ENCODE measurements around the gene SPATS2L. TPM values are rescaled to one million over a fixed set of nuclear protein-coding genes. Genes with fewer than 3 reads are reported as not detected.

The SPATS2L gene
- total and polyA plus RNA-seq, 2 of the 13 experiments (the other 11 are each of a cell fraction or from before 2014, with no cell fraction given): 154 to 212 TPM

- peak; percentile 83; the same call in 1 of the 2 replicates for TF ChIP-seq ZHX1 (CRISPR knock-in tag; IDR thresholded peaks at IDR 0.05; ENCODE audit: low read depth)
- TF ChIP-seq HMGXB4 (CRISPR knock-in tag; IDR thresholded peaks at IDR 0.05; ENCODE audit: borderline replicate concordance in 1 of 2, low read depth in 1 of 2): peak; percentile 87 to 91
- no peak for TF ChIP-seq RBAK (CRISPR knock-in tag; IDR thresholded peaks at IDR 0.05)
- TF ChIP-seq ZHX2 (IDR thresholded peaks at IDR 0.05; ENCODE audit: low read depth): peak; percentile 77; the same call in 1 of the 2 replicates
- no peak for TF ChIP-seq ZHX2 (CRISPR knock-in tag; IDR thresholded peaks at IDR 0.05; ENCODE audit: borderline replicate concordance)
- TF ChIP-seq ZNF607 (CRISPR knock-in tag; IDR thresholded peaks at IDR 0.05; ENCODE audit: borderline replicate concordance): peak; percentile 78; the same call in 1 of the 2 replicates
- TF ChIP-seq ZBTB20 (CRISPR knock-in tag; IDR thresholded peaks at IDR 0.05; ENCODE audit: borderline replicate concordance, low read depth): peak; percentile 76; the same call in 1 of the 2 replicates
- peak; percentile 71 for TF ChIP-seq TBL1XR1 (IDR thresholded peaks at IDR 0.05; ENCODE audit: borderline replicate concordance, low read length, partially characterized antibody)
- TF ChIP-seq ZBTB3 (CRISPR knock-in tag; IDR thresholded peaks at IDR 0.05; ENCODE audit: borderline replicate concordance, low read depth): 0 out of 2 replicates have a peak, but pooled peaks have one; percentile 70
- TF ChIP-seq STAT6 (CRISPR knock-in tag; IDR thresholded peaks at IDR 0.05; ENCODE audit: borderline replicate concordance): 0 out of 2 replicates have a peak, but pooled peaks have one; percentile 47
- TF ChIP-seq CCDC6 (CRISPR knock-in tag; IDR thresholded peaks at IDR 0.05): peak; percentile 95
- TF ChIP-seq TAF15 (IDR thresholded peaks at IDR 0.05; ENCODE audit: low read depth, low read length, poor library complexity, severe bottlenecking): no peak
- TF ChIP-seq ZNF790 (CRISPR knock-in tag; IDR thresholded peaks at IDR 0.05; ENCODE audit: borderline replicate concordance): peak; percentile 69; the same call in 1 of the 2 replicates
Measured at GRCh38 chr2:200525882-200526651, 219.6 kb downstream of the SPATS2L start, which contains the start of gene SGO2 (continued).
